Breast epithelium (tissue), 4 donors: Measurements from ENCODE around the gene CDR2L. TPM values are rescaled to one million over a fixed set of nuclear protein-coding genes. Genes with fewer than 3 reads are reported as not detected.
A peak's percentile ranks its signal among the peaks of the same experiment; 100 is the strongest.

Experiments
- DNase-seq, 2 donors: peaks; one replicate each; pipeline ENCODE4 v3.0.0-alpha.2; 2019; ENCODE audit warnings: low spot score in 2 of 2
- H3K27ac ChIP-seq, 2 donors: fragments of 200-600 bp; sonication (generic) in 1 of 2; one replicate each; pipeline ENCODE4 v1.5.1; 2016 to 2019; ENCODE audit warnings: mild to moderate bottlenecking in 1 of 2
- H3K27me3 ChIP-seq, 2 donors: fragments of 200-600 bp; sonication (generic) in 1 of 2; one replicate each; pipeline versions ENCODE4 v1.5.1 to v1.6.0; 2017 to 2019; ENCODE audit warnings: control low read depth in 1 of 2, mild to moderate bottlenecking in 1 of 2
- H3K36me3 ChIP-seq: fragments of 200-600 bp; one replicate; pipeline ENCODE4 v1.5.1; 2019
- H3K4me1 ChIP-seq, 2 donors: fragments of 200-600 bp; sonication (generic); one replicate each; pipeline ENCODE4 v1.5.1; 2016 to 2019; ENCODE audit warnings: control low read depth in 1 of 2
- H3K4me3 ChIP-seq, 3 donors: fragments of 200-600 bp; sonication (generic); 1 replicate in 2 of 3; 2 replicates in 1 of 3; pipeline ENCODE4 v1.5.1; 2016 to 2019; ENCODE audit warnings: mild to moderate bottlenecking in 3 of 3, moderate library complexity in 2 of 3
- H3K9me3 ChIP-seq, 2 donors: fragments of 200-600 bp; sonication (generic) in 1 of 2; one replicate each; pipeline ENCODE4 v1.5.1; 2016 to 2019; ENCODE audit warnings: control low read depth in 1 of 2
- CTCF ChIP-seq, 3 donors: fragments of 450-650 bp; IDR thresholded peaks; one replicate each; pipeline ENCODE4 v1.5.1; 2016 to 2017; ENCODE audit warnings: antibody characterized with exemption in 3 of 3, mild to moderate bottlenecking in 3 of 3, moderate library complexity in 3 of 3
- POLR2A ChIP-seq: fragments of 450-650 bp; IDR thresholded peaks from one replicate; pipeline ENCODE4 v1.6.1; 2016; ENCODE audit warnings: antibody characterized with exemption, mild to moderate bottlenecking, moderate library complexity
- POLR2AphosphoS5 ChIP-seq, 3 donors: sonication (generic); formaldehyde crosslinking; IDR thresholded peaks; one replicate each; pipeline ENCODE4 v1.6.1; 2017; ENCODE audit warnings: antibody characterized with exemption in 3 of 3
- intact Hi-C: fragments of 100-400 bp; cut with DNase I; formaldehyde crosslinking; loops from one replicate; pipeline ENCODE4 v1.15.1; 2023; ENCODE audit warnings: low total_unique reads
- total RNA-seq, 3 donors: library from RNA; depleted of rRNA; stranded (reverse); fragments of >200 nt; gene quantifications; one replicate each; pipeline ENCODE4 v1.1.0, GENCODE V29; 2016

Gene CDR2L
- total RNA-seq, 3 donors from 2014 or later = 8.0 to 13.1 (median 9.2) TPM

- no peak for TF ChIP-seq POLR2A
- no peak for TF ChIP-seq CTCF (IDR thresholded peaks at IDR 0.05)
- no peak for TF ChIP-seq POLR2AphosphoS5 (IDR thresholded peaks at IDR 0.05)
- H3K4me3 ChIP-seq = no peak overlapping the region
- DNase-seq = no peak
- intact Hi-C loops = no loop called here
- no peaks in the 10 kb centered on the region for H3K9me3 ChIP-seq
- no peak overlapping the region for H3K27ac ChIP-seq
- no peaks in the 10 kb centered on the region for H3K27me3 ChIP-seq
- H3K36me3 ChIP-seq = no peaks in the 10 kb centered on the region
- no peaks in the 10 kb centered on the region for H3K4me1 ChIP-seq
These were observed 33.3 kb upstream of the CDR2L start for GRCh38 chr17:74954115-74954514.

GRCh38 chr17:74954665-74955421 lies 32.6 kb upstream of the CDR2L start:
- Histone ChIP-seq H3K36me3 (no peaks in the 10 kb centered on the region), H3K27ac (no peak overlapping the region), H3K9me3 (no peaks in the 10 kb centered on the region), H3K4me3 (no peak overlapping the region), H3K4me1 (no peaks in the 10 kb centered on the region), H3K27me3 (no peaks in the 10 kb centered on the region)
- intact Hi-C loops = no loop called here
- no peak for DNase-seq
- TF ChIP-seq POLR2A (no peak), CTCF (IDR thresholded peaks at IDR 0.05) (no peak), POLR2AphosphoS5 (IDR thresholded peaks at IDR 0.05) (no peak)

- no peak for TF ChIP-seq CTCF (IDR thresholded peaks at IDR 0.05)
- intact Hi-C loops = no loop called here
- no peak for DNase-seq
- Histone ChIP-seq H3K4me3 (no peak overlapping the region), H3K27ac (no peak overlapping the region), H3K9me3 (no peaks in the 10 kb centered on the region), H3K36me3 (no peaks in the 10 kb centered on the region), H3K4me1 (no peaks in the 10 kb centered on the region), H3K27me3 (no peaks in the 10 kb centered on the region)
These were observed 31.3 kb upstream of the CDR2L start for GRCh38 chr17:74956093-74956492.

GRCh38 chr17:74957935-74958740 lies 29.3 kb upstream of the CDR2L start:
- Histone ChIP-seq H3K4me1 (no peaks in the 10 kb centered on the region), H3K27ac (no peak overlapping the region), H3K9me3 (no peaks in the 10 kb centered on the region), H3K27me3 (no peaks in the 10 kb centered on the region), H3K36me3 (no peaks in the 10 kb centered on the region), H3K4me3 (no peak overlapping the region)
- no peak for TF ChIP-seq POLR2A
- no peak for TF ChIP-seq POLR2AphosphoS5 (IDR thresholded peaks at IDR 0.05)
- peak; percentile 82 to 87 (median 86) for TF ChIP-seq CTCF (IDR thresholded peaks at IDR 0.05)
- DNase-seq = peak; percentile 48 to 83
- intact Hi-C loops = no loop called here
